H9 (cell line): Measurements from ENCODE around the gene PRPF18. TPM values are rescaled to one million over a fixed set of nuclear protein-coding genes. Genes with fewer than 3 reads are reported as not detected.

Experiments
- DNase-seq: peaks from one replicate; pipeline ENCODE4 v3.0.0-alpha.2; 2017
- H2AFZ ChIP-seq: one replicate; pipeline ENCODE4 v1.6.1; 2013; ENCODE audit warnings: mild to moderate bottlenecking, low read length, control low read depth, moderate library complexity
- H2AK5ac ChIP-seq: 2 replicates; pipeline ENCODE4 v1.6.1; 2013; ENCODE audit warnings: low read length, control low read depth, mixed read lengths; ENCODE audit not compliant: insufficient read length
- H2BK120ac ChIP-seq: one replicate; pipeline ENCODE4 v1.6.1; 2013; ENCODE audit warnings: low read depth, mild to moderate bottlenecking, low read length, control low read depth, inconsistent platforms; ENCODE audit not compliant: poor library complexity, severe bottlenecking
- H2BK12ac ChIP-seq: 2 replicates; pipeline ENCODE4 v1.6.1; 2013; ENCODE audit warnings: low read length, control low read depth, mixed read lengths, low read depth; ENCODE audit not compliant: insufficient read length
- H2BK15ac ChIP-seq: 2 replicates; pipeline ENCODE4 v1.6.1; 2013; ENCODE audit warnings: low read depth, low read length, control low read depth
- H2BK20ac ChIP-seq: one replicate; pipeline ENCODE4 v1.6.1; 2013; ENCODE audit warnings: low read depth, mild to moderate bottlenecking, low read length, control low read depth, inconsistent platforms; ENCODE audit not compliant: poor library complexity, severe bottlenecking
- H2BK5ac ChIP-seq: 2 replicates; pipeline ENCODE4 v1.6.1; 2013; ENCODE audit warnings: low read length, control low read depth, mixed read lengths; ENCODE audit not compliant: insufficient read length
- H3K14ac ChIP-seq: 2 replicates; pipeline ENCODE4 v1.6.1; 2013; ENCODE audit warnings: low read length, control low read depth; ENCODE audit not compliant: insufficient read depth
- H3K18ac ChIP-seq: 2 replicates; pipeline ENCODE4 v1.6.1; 2013; ENCODE audit warnings: low read depth, mild to moderate bottlenecking, mixed read lengths, low read length, control low read depth; ENCODE audit not compliant: insufficient read length
- H3K23ac ChIP-seq: 2 replicates; pipeline ENCODE4 v1.6.1; 2013; ENCODE audit warnings: low read length, control low read depth, mixed read lengths, low read depth; ENCODE audit not compliant: insufficient read length
- H3K23me2 ChIP-seq: 2 replicates; pipeline ENCODE4 v1.6.1; 2013; ENCODE audit warnings: low read depth, mild to moderate bottlenecking, mixed read lengths, low read length, control low read depth; ENCODE audit not compliant: insufficient read length, poor library complexity, severe bottlenecking
- H3K27ac ChIP-seq: 2 replicates; pipeline ENCODE4 v1.5.1; 2013; ENCODE audit warnings: low read length, control low read depth, mixed read lengths, low read depth; ENCODE audit not compliant: insufficient read length
- H3K27me3 ChIP-seq: 2 replicates; pipeline ENCODE4 v1.6.1; 2013; ENCODE audit warnings: low read length, control low read depth, inconsistent platforms; ENCODE audit not compliant: insufficient read depth
- H3K4ac ChIP-seq: 2 replicates; pipeline ENCODE4 v1.6.1; 2013; ENCODE audit warnings: low read depth, mild to moderate bottlenecking, control low read depth, inconsistent platforms, low read length, moderate library complexity
- H3K4me1 ChIP-seq: 2 replicates; pipeline ENCODE4 v1.6.1; 2013; ENCODE audit warnings: low read length, control low read depth, inconsistent platforms; ENCODE audit not compliant: insufficient read depth
- H3K4me2 ChIP-seq: 2 replicates; pipeline ENCODE4 v1.6.1; 2013; ENCODE audit warnings: low read length, control low read depth, mixed read lengths; ENCODE audit not compliant: insufficient read length, insufficient read depth
- H3K56ac ChIP-seq: 2 replicates; pipeline ENCODE4 v1.6.1; 2013; ENCODE audit warnings: low read depth, mild to moderate bottlenecking, mixed read lengths, low read length, control low read depth; ENCODE audit not compliant: insufficient read length
- H3K79me1 ChIP-seq: 2 replicates; pipeline ENCODE4 v1.6.1; 2013; ENCODE audit warnings: low read depth, mild to moderate bottlenecking, moderate library complexity, low read length, control low read depth, inconsistent platforms; ENCODE audit not compliant: insufficient read depth, poor library complexity, severe bottlenecking
- H3K79me2 ChIP-seq: 2 replicates; pipeline ENCODE4 v1.6.1; 2013; ENCODE audit warnings: low read length, control low read depth, inconsistent platforms; ENCODE audit not compliant: insufficient read depth
- H3K9ac ChIP-seq: 2 replicates; pipeline ENCODE4 v1.6.1; 2013; ENCODE audit warnings: low read length, control low read depth, mixed read lengths; ENCODE audit not compliant: insufficient read length; ENCODE audit errors: extremely low read depth
- H3K9me3 ChIP-seq: one replicate; pipeline ENCODE4 v1.6.1; 2013; ENCODE audit warnings: low read depth, low read length, inconsistent platforms; ENCODE audit not compliant: control insufficient read depth
- H3T11ph ChIP-seq: one replicate; pipeline ENCODE4 v1.6.1; 2013; ENCODE audit warnings: mild to moderate bottlenecking, low read length, control low read depth, inconsistent platforms
- H4K20me1 ChIP-seq: one replicate; pipeline ENCODE4 v1.6.1; 2013; ENCODE audit not compliant: control insufficient read depth, insufficient read length, insufficient read depth
- H4K5ac ChIP-seq: 2 replicates; pipeline ENCODE4 v1.6.1; 2013; ENCODE audit warnings: low read depth, mild to moderate bottlenecking, mixed read lengths, low read length, control low read depth; ENCODE audit not compliant: insufficient read length
- H4K8ac ChIP-seq: replicated peaks from 2 replicates; pipeline ENCODE4 v1.6.1; 2013; ENCODE audit warnings: low read length, control low read depth, mixed read lengths, low read depth; ENCODE audit not compliant: insufficient read length
- H4K91ac ChIP-seq: 2 replicates; pipeline ENCODE4 v1.6.1; 2013; ENCODE audit warnings: low read depth, mild to moderate bottlenecking, moderate library complexity, mixed read lengths, low read length, control low read depth; ENCODE audit not compliant: insufficient read length
- H3K27ac Mint-ChIP-seq, 3 experiments: 2 replicates in 2 of 3; 3 replicates in 1 of 3; pipeline ENCODE4 v1.8.0; 2020 to 2021; ENCODE audit warnings: mixed read lengths in 3 of 3, mild to moderate bottlenecking in 1 of 3, moderate library complexity in 1 of 3
- H3K27me3 Mint-ChIP-seq: 2 replicates; pipeline ENCODE4 v1.8.0; 2021; ENCODE audit warnings: low read depth, mild to moderate bottlenecking, moderate library complexity, mixed read lengths
- H3K36me3 Mint-ChIP-seq, 3 experiments: 2 replicates in 2 of 3; 3 replicates in 1 of 3; pipeline ENCODE4 v1.8.0; 2020 to 2021; ENCODE audit warnings: low read depth in 3 of 3, mixed read lengths in 3 of 3; ENCODE audit not compliant: insufficient read depth in 1 of 3
- H3K4me1 Mint-ChIP-seq, 2 experiments: 2 replicates each; pipeline ENCODE4 v1.8.0; 2020; ENCODE audit warnings: mixed read lengths in 2 of 2
- H3K4me3 Mint-ChIP-seq, 2 experiments: 2 replicates in 1 of 2; 3 replicates in 1 of 2; pipeline ENCODE4 v1.8.0; 2020 to 2021; ENCODE audit warnings: mild to moderate bottlenecking in 2 of 2, mixed read lengths in 2 of 2, moderate library complexity in 1 of 2
- H3K9me3 Mint-ChIP-seq, 2 experiments: 2 replicates in 1 of 2; 3 replicates in 1 of 2; pipeline ENCODE4 v1.8.0; 2020; ENCODE audit warnings: mild to moderate bottlenecking in 2 of 2, mixed read lengths in 2 of 2, moderate library complexity in 1 of 2
- CTCF ChIP-seq: fragments of 200-600 bp; sonication (generic); conservative IDR thresholded peaks from 3 replicates; pipeline ENCODE4 v1.8.0; 2021; ENCODE audit warnings: antibody characterized with exemption, mild to moderate bottlenecking
- WGBS: extraction: QIAGEN DNeasy Blood & Tissue Kit; methylation state at CpG from one replicate; pipeline ENCODE4 v1.1.7; 2013; ENCODE audit warnings: missing lambda C conversion rate, low lambda C conversion rate, mixed read lengths; ENCODE audit not compliant: insufficient read length; ENCODE audit errors: extremely low coverage; 5-methylcytosine and 5-hydroxymethylcytosine counted together
- total RNA-seq: library from RNA; stranded (reverse); gene quantifications from 2 replicates; pipeline ENCODE4 v1.2.1, GENCODE V29; 2021

The PRPF18 gene
- total RNA-seq, 1 experiment from 2014 or later, result 17.1 TPM

- Histone ChIP-seq H3K79me2 (no peaks in the 10 kb centered on the region), H3K27me3 (no peaks in the 10 kb centered on the region), H3K9me3 (no peaks in the 10 kb centered on the region), H2AK5ac (no peak overlapping the region), H3K4me2 (no peak overlapping the region), H3K56ac (no peak overlapping the region), H2AFZ (no peak overlapping the region), H4K20me1 (no peaks in the 10 kb centered on the region), H2BK120ac (no peak overlapping the region), H2BK20ac (no peak overlapping the region), H2BK5ac (no peak overlapping the region), H3K23me2 (no peaks in the 10 kb centered on the region), H4K8ac (no peak overlapping the region), H2BK15ac (no peak overlapping the region), H4K91ac (no peak overlapping the region), H3K4me1 (no peaks in the 10 kb centered on the region), H3K14ac (no peak overlapping the region), H3K18ac (no peak overlapping the region), H3K27ac (no peak overlapping the region), H3K9ac (no peak overlapping the region), H3T11ph (no peak overlapping the region), H3K79me1 (no peaks in the 10 kb centered on the region), H3K4ac (no peak overlapping the region), H3K23ac (no peak overlapping the region), H2BK12ac (no peak overlapping the region), H4K5ac (no peak overlapping the region)
- no peak overlapping the region for H3K4me3 Mint-ChIP-seq
- TF ChIP-seq CTCF, result no peak
- DNase-seq, result no peak
- no peaks in the 10 kb centered on the region for H3K36me3 Mint-ChIP-seq
- peaks cover 1% of the 10 kb centered on the region for H3K27me3 Mint-ChIP-seq
- H3K4me1 Mint-ChIP-seq, result no peaks in the 10 kb centered on the region
- H3K9me3 Mint-ChIP-seq, result 0 out of 5 replicates have a peak, but pooled peaks cover 0 to 2% of the 10 kb centered on the region in 2 experiments
- no peak overlapping the region for H3K27ac Mint-ChIP-seq
- WGBS, result no CpG with 5 or more reads among the region's 2 CpGs
Measured at GRCh38 chr10:13555884-13556510, 30.8 kb upstream of the PRPF18 start.
